Fibroblast of lung (primary cell): ENCODE data around the gene CXADR.

ENCODE experiments used
- EZH2 ChIP-seq: IDR thresholded peaks from 2 replicates; pipeline ENCODE4 v1.5.1; 2012; ENCODE audit warnings: low read length, control low read depth, mild to moderate bottlenecking; ENCODE audit errors: missing control alignments
- TF ChIP-seq, protein P1 (sequence below), 2 donors: IDR thresholded peaks in 1 of 2; conservative IDR thresholded peaks in 1 of 2; 1 replicate in 1 of 2; 2 replicates in 1 of 2; pipeline ENCODE4 v1.5.1; 2011 to 2012; ENCODE audit warnings: low read length in 2 of 2, control low read depth in 1 of 2, inconsistent platforms in 1 of 2, low read depth in 1 of 2, mild to moderate bottlenecking in 1 of 2

DNA sequence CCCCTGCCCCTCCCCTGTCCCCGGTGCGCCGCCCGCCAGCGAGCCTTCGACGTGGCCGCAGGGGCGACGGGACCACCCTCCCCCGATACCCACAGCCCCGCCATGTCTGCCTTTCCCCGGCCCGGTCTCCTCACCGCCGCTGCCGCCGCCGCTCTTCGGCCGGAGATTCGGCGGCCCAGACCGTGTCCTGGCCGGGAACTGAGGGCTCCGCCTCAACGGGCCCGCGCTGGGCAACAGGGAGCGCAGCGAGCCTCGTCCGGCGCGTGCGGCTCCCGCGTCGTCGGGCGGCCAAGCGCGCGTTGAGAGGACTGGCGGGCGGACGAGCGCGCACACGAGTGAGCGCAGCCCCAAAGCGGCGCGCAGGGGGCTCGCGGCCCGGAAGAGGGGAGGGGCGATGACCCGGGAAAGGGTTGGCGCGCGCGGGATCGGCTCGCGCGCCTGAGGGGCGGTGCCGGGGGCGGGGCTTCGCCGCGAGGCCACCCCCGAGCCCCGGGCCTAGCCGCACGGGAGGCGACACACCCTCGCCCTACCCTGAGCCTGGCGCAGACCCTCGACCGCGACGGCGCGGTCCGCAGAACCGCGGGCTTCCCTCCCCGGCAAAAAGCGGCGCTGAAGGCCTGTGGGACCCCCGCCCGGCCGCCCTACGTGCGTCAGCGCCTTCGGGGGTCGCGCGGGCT, 99.9 kb downstream of the CXADR start, which contains the start of gene BTG3:
- TF ChIP-seq, protein P1, sequence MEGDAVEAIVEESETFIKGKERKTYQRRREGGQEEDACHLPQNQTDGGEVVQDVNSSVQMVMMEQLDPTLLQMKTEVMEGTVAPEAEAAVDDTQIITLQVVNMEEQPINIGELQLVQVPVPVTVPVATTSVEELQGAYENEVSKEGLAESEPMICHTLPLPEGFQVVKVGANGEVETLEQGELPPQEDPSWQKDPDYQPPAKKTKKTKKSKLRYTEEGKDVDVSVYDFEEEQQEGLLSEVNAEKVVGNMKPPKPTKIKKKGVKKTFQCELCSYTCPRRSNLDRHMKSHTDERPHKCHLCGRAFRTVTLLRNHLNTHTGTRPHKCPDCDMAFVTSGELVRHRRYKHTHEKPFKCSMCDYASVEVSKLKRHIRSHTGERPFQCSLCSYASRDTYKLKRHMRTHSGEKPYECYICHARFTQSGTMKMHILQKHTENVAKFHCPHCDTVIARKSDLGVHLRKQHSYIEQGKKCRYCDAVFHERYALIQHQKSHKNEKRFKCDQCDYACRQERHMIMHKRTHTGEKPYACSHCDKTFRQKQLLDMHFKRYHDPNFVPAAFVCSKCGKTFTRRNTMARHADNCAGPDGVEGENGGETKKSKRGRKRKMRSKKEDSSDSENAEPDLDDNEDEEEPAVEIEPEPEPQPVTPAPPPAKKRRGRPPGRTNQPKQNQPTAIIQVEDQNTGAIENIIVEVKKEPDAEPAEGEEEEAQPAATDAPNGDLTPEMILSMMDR (conservative IDR thresholded peaks at IDR 0.05 in 1 of 2, IDR thresholded peaks at IDR 0.05 in 1 of 2; ENCODE audit: low read depth in 1 of 2, low read length in 2 of 2), result no peak
- no peak for TF ChIP-seq EZH2
